ENCODE data around the gene SLAMF9.

- no peak for TF ChIP-seq CTCF (conservative IDR thresholded peaks at IDR 0.05)
- no peak for TF ChIP-seq EZH2 (IDR thresholded peaks at IDR 0.05; ENCODE audit: low read depth)
Measured at GRCh38 chr1:159941141-159941540, 12.9 kb downstream of the SLAMF9 start.
